ENCODE results near the gene CCDC77.

DNA sequence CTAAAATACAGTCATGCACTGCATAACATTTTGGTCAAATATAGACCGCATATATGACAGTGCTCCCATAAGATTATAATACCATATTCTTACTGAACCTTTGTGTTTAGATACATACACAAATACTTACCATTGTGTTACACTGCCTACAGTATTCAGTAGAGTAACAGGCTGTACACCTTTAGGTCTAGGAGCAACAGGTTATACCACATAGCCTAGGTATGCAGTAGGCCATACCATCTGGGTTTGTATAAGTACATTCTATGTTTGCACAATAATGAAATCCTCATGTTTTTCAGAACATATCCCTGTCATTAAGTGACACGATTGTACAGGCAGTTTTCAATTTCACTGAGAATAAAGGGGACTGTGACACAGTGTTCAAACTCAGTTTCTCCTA is 34.6 kb upstream of the CCDC77 start:
- TF ChIP-seq, protein P1, sequence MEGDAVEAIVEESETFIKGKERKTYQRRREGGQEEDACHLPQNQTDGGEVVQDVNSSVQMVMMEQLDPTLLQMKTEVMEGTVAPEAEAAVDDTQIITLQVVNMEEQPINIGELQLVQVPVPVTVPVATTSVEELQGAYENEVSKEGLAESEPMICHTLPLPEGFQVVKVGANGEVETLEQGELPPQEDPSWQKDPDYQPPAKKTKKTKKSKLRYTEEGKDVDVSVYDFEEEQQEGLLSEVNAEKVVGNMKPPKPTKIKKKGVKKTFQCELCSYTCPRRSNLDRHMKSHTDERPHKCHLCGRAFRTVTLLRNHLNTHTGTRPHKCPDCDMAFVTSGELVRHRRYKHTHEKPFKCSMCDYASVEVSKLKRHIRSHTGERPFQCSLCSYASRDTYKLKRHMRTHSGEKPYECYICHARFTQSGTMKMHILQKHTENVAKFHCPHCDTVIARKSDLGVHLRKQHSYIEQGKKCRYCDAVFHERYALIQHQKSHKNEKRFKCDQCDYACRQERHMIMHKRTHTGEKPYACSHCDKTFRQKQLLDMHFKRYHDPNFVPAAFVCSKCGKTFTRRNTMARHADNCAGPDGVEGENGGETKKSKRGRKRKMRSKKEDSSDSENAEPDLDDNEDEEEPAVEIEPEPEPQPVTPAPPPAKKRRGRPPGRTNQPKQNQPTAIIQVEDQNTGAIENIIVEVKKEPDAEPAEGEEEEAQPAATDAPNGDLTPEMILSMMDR (IDR thresholded peaks at IDR 0.05), result no peak
- TF ChIP-seq EP300 (IDR thresholded peaks at IDR 0.05), result no peak

Measured in ovary (tissue), 3 donors.